DMS153 treated with DMSO at 0.1 percent for 48 hours (cell line): ENCODE results near the gene ICA1.
"Not testable (repeated sequence)": the region's sequence is repeated elsewhere in the genome, so short reads cannot be mapped to it uniquely, and the experiment has no call there.

ENCODE experiments used
- DNase-seq: peaks from one replicate; lab custom pipeline; 2025; ENCODE audit not compliant: unreplicated experiment; lab: John Stamatoyannopoulos, UW

ICA1 gene

GRCh38 chr7:8261711-8262695, at the start of gene ICA1:
TSS of gene ICA1 (minus strand) at chr7:8262167. CDS start at chr7:8235926, 26,241 bp downstream.
- DNase-seq, result peak; percentile 87

- DNase-seq, result no peak
Measured at GRCh38 chr7:8310876-8311275, 48.9 kb upstream of the ICA1 start.

- DNase-seq, result no peak
Measured at GRCh38 chr7:8305625-8306388, 43.8 kb upstream of the ICA1 start.

GRCh38 chr7:8305104-8305503, 43.1 kb upstream of the ICA1 start:
- DNase-seq, result no peak

- DNase-seq, result no peak
Measured at GRCh38 chr7:8303904-8304528, 42.0 kb upstream of the ICA1 start.

GRCh38 chr7:8297023-8297422, 35.1 kb upstream of the ICA1 start:
- DNase-seq, result not testable (repeated sequence)

GRCh38 chr7:8296362-8296659, 34.3 kb upstream of the ICA1 start:
- no peak for DNase-seq

GRCh38 chr7:8295638-8296361, 33.8 kb upstream of the ICA1 start:
- DNase-seq, result peak; percentile 99

GRCh38 chr7:8291397-8292141, 29.6 kb upstream of the ICA1 start:
- DNase-seq, result peak; percentile 97

- DNase-seq, result peak; percentile 99
Measured at GRCh38 chr7:8290645-8291308, 28.8 kb upstream of the ICA1 start.

- DNase-seq, result no peak
Measured at GRCh38 chr7:8286118-8286517, 24.2 kb upstream of the ICA1 start.

GRCh38 chr7:8285155-8285554, 23.2 kb upstream of the ICA1 start:
- no peak for DNase-seq

GRCh38 chr7:8284606-8285005, 22.6 kb upstream of the ICA1 start:
- no peak for DNase-seq

- DNase-seq, result no peak
Measured at GRCh38 chr7:8283968-8284367, 22.0 kb upstream of the ICA1 start.

- no peak for DNase-seq
Measured at GRCh38 chr7:8282871-8283270, 20.9 kb upstream of the ICA1 start.

GRCh38 chr7:8282162-8282561, 20.2 kb upstream of the ICA1 start:
- no peak for DNase-seq

- DNase-seq, result no peak
Measured at GRCh38 chr7:8278183-8278582, 16.2 kb upstream of the ICA1 start.

GRCh38 chr7:8277394-8277982, 15.5 kb upstream of the ICA1 start:
- DNase-seq, result no peak

- no peak for DNase-seq
Measured at GRCh38 chr7:8274589-8274988, 12.6 kb upstream of the ICA1 start.
